ENCODE measurements around the gene BEX1. TPM values are rescaled to one million over a fixed set of nuclear protein-coding genes. Genes with fewer than 3 reads are reported as not detected.

Gene BEX1
- total RNA-seq, 2 donors from 2014 or later: 41.5 to 57.4 TPM

- intact Hi-C loops (cut with DNase I): no loop called here
These were observed 37.5 kb upstream of the BEX1 start for GRCh38 chrX:103101299-103102042.

GRCh38 chrX:103100484-103100883 is 36.5 kb upstream of the BEX1 start:
- ATAC-seq: no peak
- intact Hi-C loops (cut with DNase I): no loop called here
- H3K4me3 ChIP-seq: no peak overlapping the region
- DNase-seq: no peak
- no peak overlapping the region for H3K27ac ChIP-seq
- H3K27me3 ChIP-seq: no peaks in the 10 kb centered on the region
- H3K9me3 ChIP-seq: no peaks in the 10 kb centered on the region
- no peaks in the 10 kb centered on the region for H3K36me3 ChIP-seq (replicated peaks in 1 of 2; ENCODE audit: insufficient read depth in 1 of 2, low read depth in 2 of 2)
- 86 to 94% methylated on average over 4 of the region's 4 CpGs for WGBS, 2 donors
- no peaks in the 10 kb centered on the region for H3K4me1 ChIP-seq
- TF ChIP-seq POLR2A (IDR thresholded peaks at IDR 0.05): no peak

More at GRCh38 chrX:103101299-103102042, 37.5 kb upstream of the BEX1 start:
- TF ChIP-seq POLR2A (IDR thresholded peaks at IDR 0.05) (no peak), CTCF (IDR thresholded peaks at IDR 0.05) (no peak)
- no peaks in the 10 kb centered on the region for H3K9me3 ChIP-seq
- ATAC-seq: no peak
- peak overlapping the region in 2 of 4 donors; percentile 12 to 37 for H3K27ac ChIP-seq
- no peaks in the 10 kb centered on the region for H3K27me3 ChIP-seq
- no peaks in the 10 kb centered on the region for H3K4me1 ChIP-seq
- H3K36me3 ChIP-seq (replicated peaks in 1 of 2; ENCODE audit: insufficient read depth in 1 of 2, low read depth in 2 of 2): no peaks in the 10 kb centered on the region
- peak in 2 of 4 donors; percentile 6 to 12 for DNase-seq
- 12 to 15% methylated on average over 3 of the region's 3 CpGs for WGBS, 2 donors
- no peak overlapping the region for H3K4me3 ChIP-seq

DNA sequence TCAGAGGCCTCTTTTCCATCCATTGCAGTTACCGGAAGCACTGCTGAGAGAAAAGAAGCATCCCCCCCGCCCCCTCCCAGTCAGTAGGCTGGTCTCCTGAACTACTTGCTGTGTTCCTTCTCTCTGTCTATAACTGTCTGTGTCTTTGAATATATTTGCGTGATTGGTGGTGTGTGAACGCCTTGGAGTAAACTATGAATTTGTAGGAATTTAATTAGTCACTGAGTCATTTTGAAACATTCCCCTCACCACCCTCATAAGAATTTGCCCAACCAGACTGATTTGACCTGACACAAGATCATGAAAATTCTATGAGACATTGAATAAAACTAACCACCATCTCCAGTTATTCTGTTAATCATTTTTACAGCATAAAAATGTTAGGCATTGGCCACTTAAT is 35.7 kb upstream of the BEX1 start:
- Histone ChIP-seq H3K4me3 (no peak overlapping the region), H3K36me3 (replicated peaks in 1 of 2; ENCODE audit: insufficient read depth in 1 of 2, low read depth in 2 of 2) (no peaks in the 10 kb centered on the region), H3K9me3 (no peaks in the 10 kb centered on the region), H3K4me1 (no peaks in the 10 kb centered on the region), H3K27me3 (no peaks in the 10 kb centered on the region), H3K27ac (peak overlapping the region in 1 of 4 donors; percentile 7)
- ATAC-seq (no peak), DNase-seq (no peak)
- intact Hi-C loops (cut with DNase I): no loop called here
- 75 to 85% methylated on average over 2 to 3 of the region's 4 CpGs for WGBS, 2 donors
- TF ChIP-seq POLR2A (IDR thresholded peaks at IDR 0.05): no peak

GRCh38 chrX:103098488-103098887 is 34.5 kb upstream of the BEX1 start:
- Histone ChIP-seq H3K36me3 (replicated peaks in 1 of 2; ENCODE audit: insufficient read depth in 1 of 2, low read depth in 2 of 2) (no peaks in the 10 kb centered on the region), H3K27me3 (no peaks in the 10 kb centered on the region), H3K4me3 (no peak overlapping the region), H3K4me1 (no peaks in the 10 kb centered on the region), H3K9me3 (no peaks in the 10 kb centered on the region), H3K27ac (no peak overlapping the region)
- ATAC-seq (no peak), DNase-seq (no peak)
- intact Hi-C loops (cut with DNase I): no loop called here
- 47 to 57% methylated on average over 2 of the region's 2 CpGs for WGBS, 2 donors
- TF ChIP-seq CTCF (IDR thresholded peaks at IDR 0.05) (no peak), POLR2A (IDR thresholded peaks at IDR 0.05) (no peak)

DNA sequence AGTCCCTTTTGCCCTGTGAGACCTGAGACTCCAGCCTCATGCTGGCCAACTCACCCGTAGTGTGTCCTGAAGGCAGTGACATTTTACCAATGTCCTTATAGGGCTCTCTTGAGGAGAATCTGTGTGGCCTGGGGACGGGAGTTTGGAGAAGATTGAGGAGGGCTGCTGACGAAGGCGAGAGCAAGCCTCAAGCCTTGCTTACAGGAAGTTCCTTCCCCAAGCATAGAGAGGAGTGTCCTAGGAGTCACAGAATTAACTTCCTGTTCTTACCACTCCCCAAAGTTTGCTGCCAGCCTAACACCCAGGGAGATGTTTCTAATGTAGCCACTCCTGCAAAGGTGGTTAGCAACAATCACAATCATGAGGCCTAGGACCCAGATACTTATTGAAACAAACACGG is 29.0 kb upstream of the BEX1 start, which contains the start of gene NXF3:
Gene NXF3 (minus strand): TSS at position 202 of the 400 bp plus-strand sequence. CDS start 120 bp downstream, at position 82.
- ATAC-seq: no peak
- Histone ChIP-seq H3K4me1 (no peaks in the 10 kb centered on the region), H3K4me3 (no peak within 1 kb of the TSS), H3K36me3 (replicated peaks in 1 of 2; ENCODE audit: insufficient read depth in 1 of 2, low read depth in 2 of 2) (no peaks in the 10 kb centered on the region), H3K9me3 (no peaks in the 10 kb centered on the region), H3K27ac (no peak within 1 kb of the TSS), H3K27me3 (no peaks in the 10 kb centered on the region)
- DNase-seq: no peak
- 85 to 95% methylated on average over 3 to 5 of the region's 5 CpGs for WGBS, 2 donors
- TF ChIP-seq CTCF (IDR thresholded peaks at IDR 0.05) (no peak), POLR2A (IDR thresholded peaks at IDR 0.05) (no peak)
- intact Hi-C loops (cut with DNase I): no loop called here

DNA sequence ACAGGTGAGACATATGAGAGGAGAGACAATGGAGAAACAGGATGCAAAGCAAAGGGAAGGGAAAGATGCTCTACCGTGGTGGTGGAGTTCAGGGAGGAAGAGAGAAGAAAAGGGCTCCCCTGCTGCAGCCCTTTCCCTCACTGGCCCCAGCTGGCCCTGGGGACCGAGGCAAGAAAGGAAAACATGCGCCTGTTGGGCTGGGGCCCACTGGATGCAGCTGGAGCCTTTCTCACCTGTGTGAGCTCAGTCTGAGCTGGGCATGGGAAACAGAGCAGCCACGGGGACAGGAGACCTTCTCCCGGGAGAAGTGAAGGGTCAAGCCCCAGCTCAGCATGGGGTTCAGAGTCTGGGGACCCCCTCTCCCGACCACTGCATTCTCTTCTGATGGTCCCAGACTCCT is 17.1 kb upstream of the BEX1 start:
- Histone ChIP-seq H3K9me3 (no peaks in the 10 kb centered on the region), H3K4me1 (no peaks in the 10 kb centered on the region), H3K27ac (no peak overlapping the region), H3K4me3 (no peak overlapping the region), H3K36me3 (replicated peaks in 1 of 2; ENCODE audit: insufficient read depth in 1 of 2, low read depth in 2 of 2) (no peaks in the 10 kb centered on the region), H3K27me3 (no peaks in the 10 kb centered on the region)
- TF ChIP-seq CTCF (IDR thresholded peaks at IDR 0.05) (no peak), POLR2A (IDR thresholded peaks at IDR 0.05) (no peak)
- intact Hi-C loops (cut with DNase I): no loop called here
- ATAC-seq: no peak
- WGBS, 2 donors: 24 to 34% methylated on average over 3 to 6 of the region's 6 CpGs
- peak; percentile 42 to 67 (median 50) for DNase-seq

Data from body of pancreas (tissue), 4 donors.